ENCODE results near the gene LRRC8B.

LRRC8B gene

GRCh38 chr1:89632657-89633247, 108.1 kb downstream of the LRRC8B start, which contains the start of gene LRRC8C:
Gene LRRC8C (plus strand): TSS chr1:89633120. CDS start chr1:89686474, 53,354 bp downstream.
- DNase-seq (ENCODE audit: low read depth in 3 of 3), result peak; percentile 73 to 86 (median 76)

DNA sequence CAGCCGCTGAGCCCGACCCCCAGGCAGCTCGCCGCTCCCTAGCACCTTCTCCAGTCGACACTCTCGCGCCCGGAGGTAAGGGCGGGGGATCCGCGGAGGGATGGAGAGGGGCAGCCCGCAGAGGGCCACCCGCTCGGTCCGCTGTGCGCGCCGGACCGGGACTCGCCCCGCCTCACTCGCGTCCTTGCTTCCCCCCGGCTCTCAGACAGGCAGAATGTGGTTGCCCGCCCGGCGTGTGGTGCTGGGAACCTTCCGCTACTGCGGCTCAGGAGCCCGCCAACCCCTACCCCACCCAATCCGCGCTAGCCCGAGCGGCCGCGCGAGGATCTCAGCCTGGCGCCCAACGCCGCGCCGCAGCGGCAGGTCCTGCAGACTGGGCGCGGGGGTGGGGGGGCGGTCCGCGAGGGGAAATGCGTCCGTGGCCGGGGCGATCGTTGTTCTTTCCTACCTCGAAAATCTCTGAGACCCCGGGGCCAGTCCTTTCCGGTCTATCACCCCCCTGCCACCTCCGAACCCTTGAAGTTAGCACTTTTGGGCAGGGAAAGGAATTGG, 108.7 kb downstream of the LRRC8B start:
- DNase-seq (ENCODE audit: low read depth in 3 of 3), result peak in 1 of 3 experiments; percentile 52

DNA sequence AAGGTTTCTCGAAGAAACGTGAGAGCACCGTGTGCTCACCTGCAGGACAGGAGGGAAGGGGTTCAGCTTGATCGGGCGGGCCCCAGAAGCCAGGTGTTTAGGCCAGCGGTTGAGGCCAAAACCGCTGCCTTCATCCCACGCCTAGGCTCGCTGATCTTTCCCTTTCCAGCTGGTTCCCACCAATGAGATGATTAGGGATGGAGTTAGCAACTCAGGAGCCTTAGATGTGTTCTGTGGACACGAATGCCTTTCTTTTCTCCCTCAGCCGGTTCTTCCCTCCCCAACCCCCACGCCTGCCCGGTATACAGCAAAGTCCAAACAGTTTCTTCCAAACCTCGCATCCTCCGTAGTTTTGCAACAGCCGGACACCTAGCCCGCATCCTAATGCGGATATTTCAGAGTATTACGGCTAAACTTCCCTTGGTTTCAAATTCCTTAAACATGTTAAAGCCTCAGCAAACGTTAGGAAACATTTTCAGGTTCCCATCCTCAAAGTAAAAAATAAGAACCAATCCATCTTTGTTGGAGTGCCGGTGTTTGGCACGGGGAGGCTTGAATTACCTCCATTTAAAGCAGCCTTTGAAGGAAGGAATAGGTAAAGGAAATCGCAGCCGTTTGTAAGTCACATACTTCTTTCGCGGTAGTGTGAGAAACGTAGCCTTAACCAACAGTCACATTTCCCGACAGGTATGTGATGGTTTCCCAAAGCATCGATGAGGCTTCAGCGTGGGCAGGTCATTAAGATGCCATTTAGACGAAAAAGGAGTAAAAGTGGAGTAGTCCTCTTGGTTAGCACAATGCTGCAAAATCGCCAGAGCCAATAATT, 109.4 kb downstream of the LRRC8B start:
- peak in 1 of 3 experiments; percentile 24 for DNase-seq (ENCODE audit: low read depth in 3 of 3)

DNA sequence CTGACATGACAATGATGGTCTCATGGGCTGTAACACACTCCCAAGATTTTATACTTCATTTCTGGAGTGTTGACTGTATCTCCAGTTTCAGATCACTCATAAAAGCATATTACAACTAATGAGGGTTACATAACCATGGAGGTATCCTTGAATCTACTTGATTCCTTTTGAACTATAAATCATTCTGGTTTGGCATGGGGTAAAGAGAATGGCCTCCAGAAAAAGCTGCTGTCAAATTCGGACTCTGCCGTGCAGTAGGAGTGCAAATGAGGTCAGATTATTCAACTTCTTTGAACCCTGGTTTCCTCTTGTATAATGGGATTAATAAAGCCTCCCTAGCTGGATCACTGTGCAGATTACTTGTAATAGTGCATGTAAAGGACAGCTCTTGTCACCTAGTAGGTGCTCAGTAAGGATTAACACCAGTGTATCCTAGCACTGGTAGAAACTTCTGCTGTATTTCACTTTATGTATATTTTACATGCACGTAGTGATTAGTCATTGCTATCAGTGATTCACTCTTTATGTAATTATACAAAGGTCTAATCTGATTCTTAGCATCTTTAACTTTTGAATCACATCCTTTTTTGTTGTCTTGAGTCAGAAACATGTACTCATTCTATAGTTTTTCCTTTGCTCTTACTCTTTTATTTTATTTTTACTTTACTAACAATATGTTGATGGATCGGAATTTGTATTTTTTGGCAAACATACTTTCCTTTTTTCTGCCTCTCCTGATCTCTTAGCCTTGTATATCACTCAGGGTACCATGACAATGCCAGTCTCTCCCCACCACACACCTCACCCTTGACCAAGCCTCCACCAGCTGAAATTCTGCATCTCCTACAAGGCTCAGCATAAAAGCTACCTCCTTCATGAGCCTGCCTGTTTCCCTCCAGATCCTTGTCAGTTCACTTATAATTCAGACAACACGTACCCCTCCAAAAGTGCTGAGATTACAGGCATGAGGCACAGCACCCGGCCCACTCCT, 111.5 kb downstream of the LRRC8B start:
- no peak for DNase-seq (ENCODE audit: low read depth in 3 of 3)

GRCh38 chr1:89637496-89637895, 112.9 kb downstream of the LRRC8B start:
- DNase-seq (ENCODE audit: low read depth in 3 of 3), result no peak

DNA sequence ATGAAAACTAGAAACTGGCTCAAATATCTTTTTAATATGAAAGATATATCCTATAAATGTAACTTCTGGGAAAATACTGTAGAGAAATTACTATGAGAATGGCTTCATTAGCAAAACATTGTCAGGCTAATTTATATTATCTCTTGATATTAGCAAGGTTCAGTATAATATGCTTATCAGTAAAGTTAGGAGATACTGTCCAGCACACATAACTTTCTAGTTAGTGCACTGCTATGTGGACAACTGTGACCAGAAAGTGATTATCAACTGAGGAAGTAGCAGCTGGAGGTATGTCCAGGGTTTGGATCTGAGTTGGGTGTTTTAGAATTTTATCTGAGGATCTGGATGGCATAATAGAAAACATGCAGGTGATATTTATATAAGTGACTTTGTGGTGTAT, 115.8 kb downstream of the LRRC8B start:
- DNase-seq (ENCODE audit: low read depth in 3 of 3), result no peak

DNA sequence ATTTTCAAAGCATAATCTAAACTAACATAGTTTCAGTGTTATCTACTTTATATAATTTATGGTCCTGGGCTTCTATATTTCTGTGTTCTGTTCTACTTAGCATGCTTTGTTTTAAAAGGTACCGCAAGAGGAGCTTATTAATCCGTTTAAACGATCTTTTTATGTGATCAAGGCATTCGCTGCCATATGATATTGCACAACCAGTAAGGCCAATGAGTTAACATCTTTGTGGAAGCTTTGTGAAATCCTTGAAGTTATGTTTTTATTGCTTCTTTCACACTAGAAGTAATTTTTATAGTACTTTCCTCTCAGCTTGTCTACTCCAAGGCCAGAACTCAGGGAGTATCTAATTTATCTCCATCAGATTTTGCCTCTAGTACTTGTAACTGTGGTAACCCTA, 117.2 kb downstream of the LRRC8B start:
- DNase-seq (ENCODE audit: low read depth in 3 of 3), result no peak

DNA sequence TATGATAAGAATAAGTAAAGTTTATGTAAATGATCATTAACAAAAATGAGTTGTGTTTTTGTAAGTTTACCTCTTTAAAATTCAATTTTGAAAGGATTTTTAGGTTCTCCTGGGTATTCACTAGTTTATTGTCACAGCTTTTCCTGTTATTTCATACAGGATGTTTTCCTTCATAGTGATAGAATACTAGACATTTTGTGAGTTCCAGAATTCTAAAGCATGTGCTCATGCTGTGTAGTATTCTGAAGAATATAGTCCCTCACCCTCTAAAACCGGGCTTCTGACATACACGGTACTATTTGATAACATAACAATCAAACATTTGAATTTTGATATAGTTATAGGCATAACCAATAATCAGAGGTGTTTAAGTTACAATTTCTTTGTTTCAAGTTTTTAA, 118.9 kb downstream of the LRRC8B start:
- no peak for DNase-seq (ENCODE audit: low read depth in 3 of 3)

GRCh38 chr1:89644119-89644814, 119.6 kb downstream of the LRRC8B start:
- DNase-seq (ENCODE audit: low read depth in 3 of 3), result no peak

GRCh38 chr1:89646259-89646658, 121.6 kb downstream of the LRRC8B start:
- no peak for DNase-seq (ENCODE audit: low read depth in 3 of 3)
